ENCODE results near the gene SORCS2. TPM values are rescaled to one million over a fixed set of nuclear protein-coding genes. Genes with fewer than 3 reads are reported as not detected.

SORCS2 gene
- total RNA-seq, 1 donor from 2014 or later, result 3.0 TPM

DNA sequence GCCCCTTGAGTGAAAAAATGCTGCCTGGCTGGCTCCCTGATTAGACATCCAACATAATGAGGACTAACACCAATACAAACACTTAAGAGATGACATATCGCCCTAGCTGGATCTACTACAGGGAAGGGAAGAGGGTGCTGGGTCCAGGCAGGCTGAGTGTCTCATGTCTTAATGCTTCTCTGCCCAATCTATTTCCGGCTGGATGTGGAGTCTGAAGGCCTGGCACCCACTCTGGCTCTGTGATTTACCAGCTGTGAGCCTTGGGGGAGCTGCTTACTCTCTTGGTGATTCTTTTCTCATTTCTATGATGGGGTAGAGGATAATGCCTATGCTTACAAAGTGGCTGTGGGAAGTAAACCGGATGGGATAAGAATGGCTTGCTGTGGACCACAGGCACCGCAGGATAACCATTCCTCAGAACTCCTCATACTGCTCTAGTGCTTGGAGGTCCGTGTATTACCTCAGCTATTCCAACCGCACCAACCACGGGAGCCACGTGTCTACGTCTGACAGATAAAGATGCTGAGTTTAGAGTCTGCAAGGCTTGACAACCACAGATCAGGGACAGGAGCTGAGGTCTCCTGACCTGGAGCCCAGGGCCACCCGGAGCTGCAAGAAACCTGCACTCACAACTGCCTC, 585.7 kb downstream of the SORCS2 start:
- no peak overlapping the region for H3K4me3 Mint-ChIP-seq (ENCODE audit: unreplicated experiment)
- no peaks in the 10 kb centered on the region for H3K27me3 Mint-ChIP-seq (ENCODE audit: unreplicated experiment)
- peaks cover 57% of the 10 kb centered on the region for H3K36me3 Mint-ChIP-seq (ENCODE audit: unreplicated experiment)

DNA sequence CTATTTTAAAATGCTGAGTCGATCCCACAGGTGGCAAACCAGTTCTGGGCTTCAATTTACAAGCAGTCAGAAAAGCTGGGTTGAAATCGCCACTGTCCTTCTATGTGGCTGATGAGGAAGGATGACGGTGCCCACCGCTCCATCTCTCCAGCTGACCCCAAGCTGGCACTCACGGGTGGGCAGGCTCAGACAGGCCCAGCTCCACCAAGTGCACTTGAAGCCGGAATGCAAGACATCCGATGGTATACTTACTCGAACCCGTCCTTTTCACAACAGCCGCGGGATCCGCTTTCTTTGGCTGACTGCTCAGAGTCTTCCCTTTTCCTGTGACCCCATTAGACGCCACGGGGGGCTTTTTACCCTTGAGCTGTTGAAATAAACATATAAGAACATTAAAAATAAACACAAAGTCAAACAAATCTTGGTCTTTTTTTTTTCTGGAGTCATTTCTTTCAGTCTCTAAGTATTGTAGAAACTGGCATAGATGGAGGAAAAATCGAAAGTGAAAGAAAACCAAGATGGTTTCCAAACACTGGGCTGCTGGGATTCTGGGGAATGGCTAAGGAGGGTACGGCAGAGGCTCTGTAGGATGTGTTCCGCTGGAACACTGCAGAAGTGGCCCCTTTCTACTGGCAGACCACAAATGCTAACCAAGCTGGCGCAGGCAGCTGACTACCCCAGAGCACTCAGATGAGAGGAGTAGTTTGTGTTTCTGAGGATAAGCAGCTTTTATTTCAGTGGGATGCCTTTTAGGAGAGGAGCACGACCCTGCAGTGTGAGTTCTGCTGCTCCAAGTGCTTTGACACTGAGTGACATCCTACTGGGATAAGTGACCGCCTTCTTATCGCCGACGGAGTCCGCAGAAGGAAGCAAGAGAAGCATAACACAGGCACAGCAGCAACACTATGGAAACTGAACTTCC, 586.4 kb downstream of the SORCS2 start:
- H3K9me3 Mint-ChIP-seq (ENCODE audit: unreplicated experiment), result no peaks in the 10 kb centered on the region
- H3K4me3 Mint-ChIP-seq (ENCODE audit: unreplicated experiment), result no peak overlapping the region
- H3K4me1 Mint-ChIP-seq (ENCODE audit: unreplicated experiment), result peaks cover 24% of the 10 kb centered on the region
- TF ChIP-seq, protein P1, sequence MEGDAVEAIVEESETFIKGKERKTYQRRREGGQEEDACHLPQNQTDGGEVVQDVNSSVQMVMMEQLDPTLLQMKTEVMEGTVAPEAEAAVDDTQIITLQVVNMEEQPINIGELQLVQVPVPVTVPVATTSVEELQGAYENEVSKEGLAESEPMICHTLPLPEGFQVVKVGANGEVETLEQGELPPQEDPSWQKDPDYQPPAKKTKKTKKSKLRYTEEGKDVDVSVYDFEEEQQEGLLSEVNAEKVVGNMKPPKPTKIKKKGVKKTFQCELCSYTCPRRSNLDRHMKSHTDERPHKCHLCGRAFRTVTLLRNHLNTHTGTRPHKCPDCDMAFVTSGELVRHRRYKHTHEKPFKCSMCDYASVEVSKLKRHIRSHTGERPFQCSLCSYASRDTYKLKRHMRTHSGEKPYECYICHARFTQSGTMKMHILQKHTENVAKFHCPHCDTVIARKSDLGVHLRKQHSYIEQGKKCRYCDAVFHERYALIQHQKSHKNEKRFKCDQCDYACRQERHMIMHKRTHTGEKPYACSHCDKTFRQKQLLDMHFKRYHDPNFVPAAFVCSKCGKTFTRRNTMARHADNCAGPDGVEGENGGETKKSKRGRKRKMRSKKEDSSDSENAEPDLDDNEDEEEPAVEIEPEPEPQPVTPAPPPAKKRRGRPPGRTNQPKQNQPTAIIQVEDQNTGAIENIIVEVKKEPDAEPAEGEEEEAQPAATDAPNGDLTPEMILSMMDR (IDR thresholded peaks at IDR 0.05), result no peak
- peak overlapping the region; percentile 48 for H3K27ac Mint-ChIP-seq (ENCODE audit: unreplicated experiment)
- no peak for DNase-seq (ENCODE audit: extremely low spot score, unreplicated experiment)
- no peaks in the 10 kb centered on the region for H3K27me3 Mint-ChIP-seq (ENCODE audit: unreplicated experiment)
- peaks cover 55% of the 10 kb centered on the region for H3K36me3 Mint-ChIP-seq (ENCODE audit: unreplicated experiment)

More for the DNA sequence above, 585.7 kb downstream of the SORCS2 start:
- TF ChIP-seq, protein P1 (IDR thresholded peaks at IDR 0.05), result no peak
- peaks cover 24% of the 10 kb centered on the region for H3K4me1 Mint-ChIP-seq (ENCODE audit: unreplicated experiment)
- H3K27ac Mint-ChIP-seq (ENCODE audit: unreplicated experiment), result no peak overlapping the region
- no peak for DNase-seq (ENCODE audit: extremely low spot score, unreplicated experiment)
- no peaks in the 10 kb centered on the region for H3K9me3 Mint-ChIP-seq (ENCODE audit: unreplicated experiment)

DNA sequence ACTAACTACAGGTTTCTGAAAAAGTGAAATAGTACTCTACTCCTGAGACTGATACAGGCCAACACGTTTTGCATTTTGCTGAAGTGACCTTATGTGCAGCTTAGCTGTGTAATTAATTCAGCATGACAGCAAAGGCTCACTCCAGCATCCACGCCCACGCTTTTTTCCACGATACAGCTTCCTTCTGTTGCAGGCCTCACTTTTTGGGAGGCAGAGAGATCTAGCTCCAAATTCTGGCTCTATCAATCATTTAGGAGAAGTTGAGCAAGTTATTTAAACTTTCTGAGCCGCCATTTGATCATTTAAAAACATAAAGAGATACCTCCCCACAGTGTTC, 587.1 kb downstream of the SORCS2 start:
- Mint-ChIP-seq H3K4me3 (ENCODE audit: unreplicated experiment) (no peak overlapping the region), H3K36me3 (ENCODE audit: unreplicated experiment) (peaks cover 53% of the 10 kb centered on the region), H3K4me1 (ENCODE audit: unreplicated experiment) (peaks cover 24% of the 10 kb centered on the region), H3K9me3 (ENCODE audit: unreplicated experiment) (no peaks in the 10 kb centered on the region), H3K27ac (ENCODE audit: unreplicated experiment) (peak overlapping the region; percentile 48), H3K27me3 (ENCODE audit: unreplicated experiment) (no peaks in the 10 kb centered on the region)
- TF ChIP-seq, protein P1 (IDR thresholded peaks at IDR 0.05), result no peak
- no peak for DNase-seq (ENCODE audit: extremely low spot score, unreplicated experiment)

DNA sequence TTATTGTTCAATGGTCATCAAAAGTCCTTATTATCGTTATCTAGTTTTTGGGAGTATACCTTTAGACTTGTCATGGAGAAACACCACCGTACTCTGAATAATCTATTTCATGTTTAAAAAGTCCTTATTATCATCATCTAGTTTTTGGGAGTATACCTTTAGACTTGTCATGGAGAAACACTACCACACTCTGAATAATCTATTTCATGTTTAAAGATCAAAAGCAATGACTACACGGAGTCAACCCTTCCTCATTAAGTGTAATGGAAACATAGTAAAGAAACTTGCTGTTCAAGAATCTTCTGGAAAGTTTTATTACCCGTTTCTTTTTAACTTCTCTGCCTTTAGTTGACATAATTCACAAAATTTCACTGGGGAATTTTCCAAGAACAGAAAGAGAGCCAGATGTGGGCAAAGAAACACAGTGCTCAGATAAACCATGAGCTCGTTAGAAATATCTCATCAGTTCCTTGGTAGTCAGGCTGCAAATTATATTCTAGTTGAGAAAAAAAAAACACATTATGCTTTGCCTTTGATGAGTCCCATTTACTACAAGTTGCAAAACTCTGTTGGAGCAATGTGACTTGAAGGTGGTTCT, 588.5 kb downstream of the SORCS2 start:
- Mint-ChIP-seq H3K4me3 (ENCODE audit: unreplicated experiment) (no peak overlapping the region), H3K27ac (ENCODE audit: unreplicated experiment) (peak overlapping the region; percentile 24), H3K4me1 (ENCODE audit: unreplicated experiment) (peaks cover 24% of the 10 kb centered on the region), H3K9me3 (ENCODE audit: unreplicated experiment) (no peaks in the 10 kb centered on the region), H3K36me3 (ENCODE audit: unreplicated experiment) (peaks cover 53% of the 10 kb centered on the region), H3K27me3 (ENCODE audit: unreplicated experiment) (no peaks in the 10 kb centered on the region)
- no peak for DNase-seq (ENCODE audit: extremely low spot score, unreplicated experiment)
- TF ChIP-seq, protein P1 (IDR thresholded peaks at IDR 0.05), result no peak

DNA sequence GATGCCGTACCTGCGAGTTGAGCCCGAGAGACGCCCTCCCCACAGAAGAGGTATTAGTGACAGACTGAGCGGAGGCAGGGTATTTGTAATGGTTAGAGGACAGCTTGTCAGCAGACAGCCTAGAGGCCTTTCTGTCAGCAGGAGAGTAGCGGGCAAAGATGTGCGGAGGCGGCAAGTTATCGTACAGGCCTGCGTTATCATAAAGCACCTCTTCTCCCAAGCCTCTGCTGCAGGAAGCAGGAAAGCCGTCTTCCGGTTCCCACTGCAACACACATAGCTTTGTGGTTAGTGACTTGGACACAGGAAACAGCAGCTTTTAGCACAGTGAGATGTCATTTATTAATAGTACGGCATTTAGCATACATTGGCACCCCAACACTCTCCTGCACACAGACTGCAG, 589.0 kb downstream of the SORCS2 start:
- Mint-ChIP-seq H3K36me3 (ENCODE audit: unreplicated experiment) (peaks cover 57% of the 10 kb centered on the region), H3K9me3 (ENCODE audit: unreplicated experiment) (no peaks in the 10 kb centered on the region), H3K4me1 (ENCODE audit: unreplicated experiment) (peaks cover 24% of the 10 kb centered on the region), H3K27ac (ENCODE audit: unreplicated experiment) (peak overlapping the region; percentile 24), H3K4me3 (ENCODE audit: unreplicated experiment) (no peak overlapping the region), H3K27me3 (ENCODE audit: unreplicated experiment) (no peaks in the 10 kb centered on the region)
- TF ChIP-seq, protein P1 (IDR thresholded peaks at IDR 0.05), result no peak
- DNase-seq (ENCODE audit: extremely low spot score, unreplicated experiment), result no peak
